ENCODE measurements around the gene SETD1B. TPM values are rescaled to one million over a fixed set of nuclear protein-coding genes. Genes with fewer than 3 reads are reported as not detected.
"Not testable (repeated sequence)": the region's sequence is repeated elsewhere in the genome, so short reads cannot be mapped to it uniquely, and the experiment has no call there.

The SETD1B gene
- total and polyA plus RNA-seq, 2 of the 4 experiments (the other 2 are of a cell fraction), result 0.90 to 5.1 TPM

DNA sequence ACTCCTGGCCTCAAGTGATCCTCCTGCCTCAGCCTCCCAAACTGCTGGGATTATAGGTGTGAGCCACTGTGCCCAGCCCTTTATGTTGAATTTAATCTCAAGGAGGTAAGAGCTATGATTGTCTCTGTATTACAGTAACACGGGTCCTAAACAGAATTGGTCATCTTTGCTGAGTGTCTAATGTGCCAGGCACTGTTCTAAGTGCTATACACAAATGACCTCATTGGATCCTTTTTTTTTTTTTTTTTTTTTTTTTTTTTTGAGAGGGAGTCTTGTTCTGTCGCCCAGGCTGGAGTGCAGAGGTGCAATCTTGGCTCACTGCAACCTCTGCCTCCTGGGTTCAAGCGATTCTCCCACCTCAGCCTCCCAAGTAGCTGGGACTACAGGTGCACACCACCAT lies 48.6 kb downstream of the SETD1B start:
- H2BK5ac ChIP-seq (ENCODE audit: low read depth, low read length, poor library complexity, severe bottlenecking); H4K8ac ChIP-seq (ENCODE audit: low read depth in 2 of 2, low read length in 2 of 2); H3K27me3 ChIP-seq (ENCODE audit: control insufficient read depth, insufficient read depth, low read length); H4K20me1 ChIP-seq (ENCODE audit: insufficient read depth, low read length); in situ Hi-C loops (cut with MboI; ENCODE audit: low sequenced_read_pairs); POLR2A ChIA-PET (ENCODE audit: unreplicated experiment); dilution Hi-C loops (cut with HindIII; ENCODE audit: low sequenced_read_pairs, unreplicated experiment); H3K79me1 ChIP-seq (ENCODE audit: low read depth in 1 of 2, low read length in 2 of 2); H2AK9ac ChIP-seq (replicated peaks; ENCODE audit: low read depth, low read length, poor library complexity); DNase-seq; BruUV-seq (replicated peaks); H2BK20ac ChIP-seq (ENCODE audit: low read depth, low read length); H2AFZ ChIP-seq (replicated peaks; ENCODE audit: low read length, poor library complexity); H3K4me2 ChIP-seq (ENCODE audit: low read depth, low read length); H2BK15ac ChIP-seq (ENCODE audit: low read depth, low read length); H3K4me3 ChIP-seq (ENCODE audit: insufficient read depth, low read depth, low read length); H3K18ac ChIP-seq (ENCODE audit: low read depth, low read length); H4K91ac ChIP-seq (ENCODE audit: insufficient read depth, low read depth, low read length); H3K4ac ChIP-seq (ENCODE audit: low read depth, low read length); H3K9me1 ChIP-seq (ENCODE audit: insufficient read depth, low read length); H3K23ac ChIP-seq (ENCODE audit: low read depth, low read length); H3K56ac ChIP-seq (ENCODE audit: extremely low read depth, insufficient read depth, low read length); intact Hi-C loops (cut with micrococcal nuclease); H2BK120ac ChIP-seq (ENCODE audit: low read depth, low read length); H3K4me1 ChIP-seq (ENCODE audit: control insufficient read depth, insufficient read depth, low read length); H3K36me3 ChIP-seq (ENCODE audit: control insufficient read depth, insufficient read depth, low read length); CTCF ChIA-PET; H3K9me3 ChIP-seq (ENCODE audit: control insufficient read depth, insufficient read depth, low read length); H3K9ac ChIP-seq (ENCODE audit: low read depth, low read length); H3K27ac ChIP-seq (ENCODE audit: insufficient read depth, low read length); H3K14ac ChIP-seq (replicated peaks; ENCODE audit: low read depth, low read length); H4K5ac ChIP-seq (ENCODE audit: low read depth, low read length); ATAC-seq (ENCODE audit: low read depth); H2AK5ac ChIP-seq (ENCODE audit: low read depth, low read length): not testable (repeated sequence)
- WGBS, 2 experiments (ENCODE audit: extremely low coverage in 2 of 2, insufficient read length in 1 of 2), result no CpG with 5 or more reads among the region's 3 CpGs

All from IMR-90 (cell line).